Stimulated activated CD4-positive, alpha-beta T cell treated with anti-CD3 and anti-CD28 coated beads, TNF-alpha, amount 100 ng/mL, for 4 hours (primary cell): ENCODE data around the gene NXNL1.
A peak's percentile ranks its signal among the peaks of the same experiment; 100 is the strongest.

ENCODE experiments used
- DNase-seq, 3 experiments: peaks; one replicate each; pipeline ENCODE4 v3.0.0-alpha.2; 2020; ENCODE audit warnings: low read depth in 3 of 3

NXNL1 gene

GRCh38 chr19:17456127-17456526 lies 4.6 kb downstream of the NXNL1 start:
- DNase-seq: no peak

- DNase-seq: no peak
Observed at GRCh38 chr19:17455308-17456123, 5.2 kb downstream of the NXNL1 start.

GRCh38 chr19:17454576-17455071 lies 6.1 kb downstream of the NXNL1 start:
- no peak for DNase-seq

DNA sequence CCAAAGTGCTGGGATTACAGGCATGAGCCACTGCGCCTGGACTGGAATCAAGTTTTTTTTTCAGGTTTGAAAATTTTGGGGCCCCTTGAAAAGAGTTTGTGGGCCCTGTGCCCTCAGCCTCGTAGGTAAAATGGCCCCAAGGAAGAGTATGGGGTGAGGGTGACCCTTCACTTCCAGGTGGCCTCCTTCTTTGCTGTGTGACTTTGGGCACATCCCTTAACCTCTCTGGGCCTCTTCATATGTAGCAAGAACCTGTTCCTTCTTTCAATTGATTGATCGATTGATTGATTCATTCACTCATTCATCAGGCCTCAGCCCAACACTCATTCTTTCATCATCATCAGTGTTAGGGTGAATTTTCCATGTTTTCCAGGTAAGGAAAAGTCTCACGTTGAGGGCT lies 8.9 kb downstream of the NXNL1 start:
- no peak for DNase-seq

DNA sequence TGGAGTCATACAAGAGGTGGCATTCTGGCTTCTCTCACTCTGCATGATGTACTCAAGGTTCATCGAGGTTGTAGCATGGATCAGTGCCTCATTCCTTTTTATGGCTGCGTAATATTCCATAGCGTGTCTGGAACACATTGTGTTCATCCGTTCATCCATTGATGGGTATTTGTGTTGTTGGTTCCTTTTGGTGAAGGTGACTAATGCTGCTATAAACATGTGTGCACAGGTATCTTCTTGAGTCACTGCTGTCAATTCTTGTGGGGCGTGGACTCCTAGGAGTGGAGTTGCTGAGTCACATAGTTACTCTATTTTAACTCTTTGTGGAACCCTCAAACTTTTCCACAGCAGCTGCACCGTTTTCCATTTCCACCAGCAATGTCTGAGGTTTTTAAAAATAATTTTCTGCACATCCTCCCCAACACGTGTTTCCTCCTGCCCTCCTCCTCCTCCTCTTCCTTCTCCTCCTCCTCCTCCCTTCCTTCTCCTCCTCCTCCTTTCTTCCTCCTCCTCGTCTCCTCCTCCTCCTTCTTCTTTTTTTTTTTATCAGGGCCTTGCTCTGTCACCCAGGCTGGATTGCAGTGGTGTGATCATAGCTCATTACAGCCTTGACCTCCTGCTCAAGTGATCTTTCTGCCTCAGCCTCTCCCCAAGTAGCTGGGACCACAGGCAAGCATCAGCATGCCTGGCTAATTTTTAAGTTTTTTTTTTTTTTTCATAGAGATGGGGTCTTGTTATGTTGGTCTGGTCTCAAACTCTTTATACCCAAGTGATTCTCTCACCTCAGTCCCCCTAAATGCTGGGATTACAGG lies 10.3 kb downstream of the NXNL1 start:
- DNase-seq: peak in 2 of 3 experiments; percentile 25 to 26

DNA sequence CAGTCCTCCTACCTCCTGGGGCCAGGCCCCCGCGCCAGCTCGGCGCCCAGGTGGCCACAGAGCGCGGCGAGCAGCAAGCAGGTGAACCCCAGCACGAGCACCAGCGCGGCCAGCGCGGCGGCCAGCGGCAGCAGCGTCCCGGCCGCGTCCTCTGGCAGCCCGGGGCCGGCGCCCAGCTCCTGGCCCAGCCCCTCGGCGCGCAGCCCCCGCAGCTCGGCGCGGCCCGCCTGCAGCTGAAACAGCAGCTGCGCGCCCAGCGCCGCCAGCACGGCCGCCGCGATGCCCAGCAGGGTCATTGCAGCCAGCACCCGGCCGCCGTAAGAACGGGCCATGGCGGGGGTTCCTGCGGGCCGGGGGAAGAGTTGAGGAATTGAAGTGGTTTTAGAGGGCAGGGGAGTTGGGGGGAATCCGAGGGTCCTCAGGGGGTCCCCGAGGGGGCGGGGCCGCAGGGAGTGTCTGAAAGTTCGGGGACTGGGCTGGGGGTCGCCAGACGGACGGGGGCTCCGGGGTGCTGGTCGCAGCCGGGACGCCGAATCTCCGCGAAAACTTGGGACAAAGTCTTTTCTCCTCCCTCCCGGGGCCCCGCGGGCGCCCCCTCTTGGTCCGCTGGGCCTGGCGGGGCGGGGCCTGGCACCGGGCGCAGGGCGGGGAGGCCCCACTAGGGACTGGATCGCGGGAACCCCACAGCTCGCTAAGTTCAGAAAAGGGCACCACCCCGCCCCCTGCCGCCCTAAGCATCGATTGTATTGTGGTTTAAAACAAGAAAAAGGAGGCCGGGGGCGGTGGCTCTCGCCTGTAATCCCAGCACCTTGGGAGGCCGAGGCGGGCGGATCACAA lies 12.4 kb downstream of the NXNL1 start, which contains the start of gene TMEM221:
TMEM221 (minus strand) TSS at position 538 of the 837 bp plus-strand sequence; CDS start at position 332, 206 bp downstream.
- peak in 2 of 3 experiments; percentile 32 for DNase-seq

GRCh38 chr19:17447704-17448130 lies 13.0 kb downstream of the NXNL1 start:
- no peak for DNase-seq

DNA sequence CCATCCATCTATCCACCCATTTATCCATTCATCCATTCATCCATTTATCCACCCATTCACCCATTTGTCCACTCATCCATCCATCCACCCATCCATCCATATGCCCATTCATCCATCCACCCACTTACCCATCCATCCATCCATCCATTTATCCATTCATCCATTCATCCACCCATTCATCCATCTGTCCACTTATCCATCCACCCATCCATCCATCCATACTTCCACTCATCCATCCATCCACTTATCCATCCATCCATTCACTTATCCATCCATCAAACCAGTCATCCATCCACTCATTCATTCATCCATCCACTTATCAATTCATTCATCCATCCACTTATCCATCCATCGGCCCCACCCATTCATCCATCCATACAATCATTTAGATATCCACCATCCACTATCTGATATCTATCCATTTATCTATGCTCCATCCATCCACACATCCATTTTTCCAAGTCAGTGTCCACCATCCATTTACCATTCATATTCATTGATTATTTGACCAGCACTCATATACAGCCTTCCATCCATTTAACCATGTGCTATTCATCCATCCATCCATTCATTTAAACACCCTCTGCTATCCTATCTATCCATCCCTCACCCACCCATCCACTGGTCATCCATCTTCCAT lies 15.1 kb downstream of the NXNL1 start:
- DNase-seq: no peak

GRCh38 chr19:17441241-17442021 lies 19.3 kb downstream of the NXNL1 start:
- no peak for DNase-seq

- no peak for DNase-seq
Observed at GRCh38 chr19:17436874-17437267, 23.9 kb downstream of the NXNL1 start.

DNA sequence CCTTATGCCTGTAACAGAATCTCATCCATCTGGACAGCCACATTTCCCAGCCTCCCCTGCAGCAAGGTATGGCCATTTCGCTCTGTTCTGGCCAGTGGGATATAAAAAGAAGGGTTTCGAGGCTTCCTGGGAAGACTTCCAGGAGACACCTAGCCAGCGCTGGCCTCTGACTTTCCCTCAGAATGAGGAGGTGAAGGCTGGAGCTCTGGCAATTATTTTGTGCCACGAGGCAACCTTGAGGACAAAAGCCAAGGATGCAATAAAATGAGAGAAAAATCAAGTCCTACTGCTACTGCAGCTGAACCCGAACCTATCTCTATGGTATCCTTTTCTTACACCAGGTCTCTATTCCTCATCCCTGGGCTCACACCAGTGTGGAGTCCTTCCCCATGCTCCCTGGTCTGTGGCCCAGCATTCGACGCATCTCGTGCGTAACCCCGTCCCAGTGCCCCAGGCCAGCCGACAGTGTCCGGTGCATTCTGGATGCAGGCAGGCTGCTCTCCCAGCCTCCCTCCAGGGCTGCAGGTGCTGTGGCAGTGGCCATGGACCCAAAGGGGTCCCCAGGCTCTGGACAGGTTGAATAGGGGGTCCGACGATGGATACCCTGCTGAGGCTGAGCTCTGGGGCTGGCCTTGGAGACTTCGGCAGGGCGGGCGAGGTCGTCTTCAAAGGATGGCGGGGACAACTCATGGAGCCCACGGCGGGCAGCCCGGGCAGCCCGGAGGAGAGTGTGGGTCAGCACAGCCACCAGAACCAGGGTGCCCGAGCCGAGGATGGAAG lies 24.4 kb downstream of the NXNL1 start:
- no peak for DNase-seq

DNA sequence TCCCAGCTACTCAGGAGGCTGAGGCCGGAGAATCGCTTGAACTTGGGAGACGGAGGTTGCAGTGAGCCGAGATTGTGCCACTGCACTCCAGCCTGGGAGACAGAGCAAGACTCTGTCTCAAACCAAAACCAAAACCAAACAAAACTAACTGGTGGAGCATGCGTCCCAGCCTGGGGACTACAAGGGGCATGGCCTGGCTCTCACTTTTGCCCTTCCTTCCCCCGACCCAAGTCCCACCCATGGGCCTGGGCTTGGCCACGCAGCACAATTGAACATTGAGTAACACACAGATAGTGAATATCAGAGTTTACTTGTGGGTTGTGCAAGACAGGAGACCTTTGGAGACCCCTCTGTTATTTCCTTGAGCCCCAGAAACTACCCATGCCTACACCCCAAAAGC lies 25.5 kb downstream of the NXNL1 start:
- DNase-seq: no peak

DNA sequence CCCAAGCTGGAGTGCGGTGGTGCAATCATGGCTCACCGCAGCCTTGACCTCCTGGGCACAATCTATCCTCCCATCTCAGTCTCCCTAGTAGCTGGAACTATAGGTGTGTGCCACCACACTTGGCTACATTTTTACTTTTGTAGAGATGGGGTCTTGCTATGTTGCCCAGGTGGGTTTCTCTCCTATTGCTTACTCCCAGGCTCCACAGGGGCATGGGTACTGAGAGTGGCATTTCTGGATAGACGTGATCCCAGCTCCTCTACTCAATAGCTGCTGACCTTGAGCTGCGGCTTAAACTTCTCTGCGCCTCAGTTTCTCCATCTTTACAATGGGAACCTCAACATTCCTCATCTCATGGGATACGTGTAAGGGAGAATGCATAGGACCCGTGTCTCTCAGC lies 29.3 kb downstream of the NXNL1 start:
- DNase-seq: no peak

DNA sequence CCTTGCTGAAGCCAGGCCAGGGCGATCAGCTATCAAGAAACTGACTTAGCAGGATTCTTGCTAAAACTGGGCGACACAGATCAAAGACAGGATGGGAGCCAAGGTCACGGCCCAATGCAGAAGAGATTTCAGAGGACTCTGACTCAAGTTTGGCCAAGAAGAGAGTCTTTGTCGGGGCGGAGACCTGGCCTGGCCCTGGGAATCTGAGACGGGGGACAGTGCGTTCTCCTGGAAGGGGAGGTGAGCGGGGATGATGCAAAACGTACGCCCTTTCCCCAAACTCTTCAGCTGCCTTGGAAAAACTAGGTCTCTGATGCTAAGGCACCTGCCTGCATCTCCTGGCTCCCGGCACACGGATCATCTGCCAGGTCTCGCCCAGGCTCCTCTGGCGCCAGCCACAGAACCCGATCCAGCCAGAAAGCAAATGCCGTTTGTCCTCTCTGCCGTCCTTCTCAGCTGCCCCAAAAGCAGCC lies 31.0 kb downstream of the NXNL1 start:
- DNase-seq: no peak

DNA sequence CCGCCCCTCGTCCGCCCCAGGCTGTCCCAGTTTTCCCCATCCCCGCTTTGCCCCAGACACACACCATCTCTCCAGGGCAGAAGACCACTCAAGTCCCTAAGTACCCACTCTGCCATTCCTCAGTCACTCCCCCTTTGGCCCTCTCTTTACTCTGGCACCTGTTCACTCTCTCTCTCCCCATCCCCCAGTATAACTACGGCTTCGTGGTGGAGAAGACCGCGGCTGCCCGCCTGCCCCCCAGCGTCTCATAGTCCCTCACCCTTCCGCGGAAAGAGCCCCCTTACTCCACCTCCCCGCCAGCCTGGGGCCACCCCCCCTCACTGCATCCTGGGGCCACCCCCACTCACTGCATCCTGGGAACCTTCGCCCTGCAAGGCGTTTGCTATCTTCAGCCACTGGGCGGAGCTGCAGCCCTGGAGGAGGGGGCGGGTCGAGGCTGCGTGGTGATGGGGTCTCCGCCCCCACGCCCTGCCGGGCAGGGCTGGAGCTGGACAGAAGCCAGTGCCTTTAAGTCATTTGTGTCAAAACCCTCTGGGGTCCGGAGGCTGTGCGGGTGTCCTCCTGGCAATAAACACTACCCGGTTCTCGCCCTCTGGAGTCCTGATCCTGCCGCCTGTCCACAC lies 35.9 kb downstream of the NXNL1 start:
- no peak for DNase-seq

DNA sequence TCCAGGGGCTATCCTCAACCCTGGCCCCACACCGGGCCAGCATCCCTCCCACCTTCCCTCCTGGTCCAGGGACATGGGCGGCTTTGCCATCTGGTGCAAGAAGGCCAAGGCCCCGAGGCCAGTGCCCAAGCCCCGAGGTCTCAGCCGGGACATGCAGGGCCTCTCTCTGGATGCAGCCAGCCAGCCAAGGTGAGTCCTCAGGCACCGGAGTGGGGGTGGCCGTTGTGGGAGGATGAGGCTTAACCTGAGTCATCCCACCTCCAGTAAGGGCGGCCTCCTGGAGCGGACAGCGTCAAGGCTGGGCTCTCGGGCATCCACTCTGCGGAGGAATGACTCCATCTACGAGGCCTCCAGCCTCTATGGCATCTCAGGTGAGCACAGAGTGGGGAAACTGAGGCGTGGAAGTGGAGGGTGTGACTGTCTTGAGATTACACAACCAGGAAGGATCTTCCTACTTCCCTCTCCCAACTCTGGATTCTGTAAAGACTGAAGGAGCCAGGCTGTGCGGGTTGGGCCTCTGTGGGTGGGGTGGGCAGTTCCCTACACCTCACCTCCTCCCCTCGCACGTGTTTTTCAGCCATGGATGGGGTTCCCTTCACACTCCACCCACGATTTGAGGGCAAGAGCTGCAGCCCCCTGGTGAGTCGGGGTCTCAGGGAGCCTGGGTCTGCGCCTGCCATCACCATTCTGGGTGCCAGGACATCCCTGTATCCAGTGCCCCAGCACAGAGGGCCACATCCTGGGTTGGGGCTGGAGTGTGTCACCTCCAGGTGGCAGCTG lies 37.1 kb downstream of the NXNL1 start:
- no peak for DNase-seq

GRCh38 chr19:17421942-17422341 lies 38.8 kb downstream of the NXNL1 start:
- DNase-seq: no peak

GRCh38 chr19:17420475-17420924 lies 40.2 kb downstream of the NXNL1 start:
- no peak for DNase-seq
